ENCODE results near the gene PTPRT.

The PTPRT gene

DNA sequence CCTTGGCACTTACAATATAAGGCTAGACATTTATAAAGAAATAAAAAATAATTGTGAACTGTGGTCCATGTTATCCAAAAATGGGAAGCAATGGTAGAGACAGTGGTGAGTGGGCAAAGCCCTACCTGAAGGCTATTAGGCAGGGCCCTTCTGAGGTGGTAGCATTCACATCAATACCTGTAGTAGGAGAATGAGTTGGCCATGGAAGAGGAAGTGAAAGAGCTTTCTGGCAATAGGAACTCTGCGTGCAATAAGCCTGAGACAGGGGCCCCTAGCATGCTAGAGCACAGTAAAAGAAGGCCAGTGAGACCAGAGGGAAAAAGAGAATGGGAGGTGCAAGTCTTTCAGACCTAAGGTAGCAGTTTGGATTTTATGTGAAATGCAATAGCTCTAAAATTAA, 754.5 kb downstream of the PTPRT start:
- H3K4me1 Mint-ChIP-seq, result no peaks in the 10 kb centered on the region
- no peaks in the 10 kb centered on the region for H3K36me3 Mint-ChIP-seq (ENCODE audit: insufficient read depth)
- no peak overlapping the region for H3K4me3 Mint-ChIP-seq
- no peaks in the 10 kb centered on the region for H3K27me3 Mint-ChIP-seq
- ATAC-seq (replicated peaks; ENCODE audit: extremely low read depth, poor library complexity, severe bottlenecking) (no peak), DNase-seq (ENCODE audit: low spot score in 2 of 2) (no peak)
- no peaks in the 10 kb centered on the region for H3K9me3 Mint-ChIP-seq
- H3K27ac Mint-ChIP-seq (ENCODE audit: low read depth), result no peak overlapping the region

DNA sequence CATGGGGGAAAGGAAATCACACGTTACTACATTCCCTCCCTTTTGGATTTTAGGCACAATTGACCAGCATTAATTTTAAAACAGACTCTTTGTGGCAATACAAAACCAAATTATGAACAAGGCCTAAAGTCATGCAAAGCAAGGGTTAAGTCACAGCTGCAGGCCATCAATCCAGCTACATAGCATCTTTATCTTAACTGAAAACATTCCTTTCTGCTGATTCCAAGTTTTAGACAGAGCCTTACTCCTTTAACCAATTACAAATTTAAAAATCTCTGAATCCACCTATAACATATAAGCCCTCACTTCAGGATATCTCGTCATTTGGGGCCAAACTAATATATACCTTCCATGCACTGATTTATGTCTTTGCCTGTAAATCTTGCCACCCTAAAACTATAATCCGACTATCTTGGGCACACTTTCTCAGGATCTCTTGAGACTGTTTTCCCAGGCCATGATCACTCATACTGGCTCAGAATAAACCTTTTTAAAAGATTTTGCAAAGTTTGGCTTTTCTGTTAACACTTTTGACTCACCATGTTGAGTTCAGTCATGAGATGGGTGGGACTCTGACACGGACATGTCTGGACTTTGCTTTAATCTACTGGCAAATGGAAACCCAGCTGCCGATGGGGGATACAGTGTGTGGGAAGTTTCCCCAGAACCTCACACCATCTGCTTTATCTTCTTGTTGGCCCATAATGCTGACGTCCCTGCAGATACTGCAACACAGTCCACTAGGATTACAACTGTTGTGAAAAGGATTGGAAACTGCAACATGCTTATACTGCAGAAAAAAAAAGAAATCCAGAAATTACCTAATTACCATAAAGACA, 757.0 kb downstream of the PTPRT start:
- no peaks in the 10 kb centered on the region for H3K4me1 Mint-ChIP-seq
- no peaks in the 10 kb centered on the region for H3K27me3 Mint-ChIP-seq
- H3K9me3 Mint-ChIP-seq, result peaks cover 3% of the 10 kb centered on the region
- H3K4me3 Mint-ChIP-seq, result no peak overlapping the region
- no peaks in the 10 kb centered on the region for H3K36me3 Mint-ChIP-seq (ENCODE audit: insufficient read depth)
- H3K27ac Mint-ChIP-seq (ENCODE audit: low read depth), result no peak overlapping the region
- DNase-seq (ENCODE audit: low spot score in 2 of 2) (no peak), ATAC-seq (replicated peaks; ENCODE audit: extremely low read depth, poor library complexity, severe bottlenecking) (no peak)

DNA sequence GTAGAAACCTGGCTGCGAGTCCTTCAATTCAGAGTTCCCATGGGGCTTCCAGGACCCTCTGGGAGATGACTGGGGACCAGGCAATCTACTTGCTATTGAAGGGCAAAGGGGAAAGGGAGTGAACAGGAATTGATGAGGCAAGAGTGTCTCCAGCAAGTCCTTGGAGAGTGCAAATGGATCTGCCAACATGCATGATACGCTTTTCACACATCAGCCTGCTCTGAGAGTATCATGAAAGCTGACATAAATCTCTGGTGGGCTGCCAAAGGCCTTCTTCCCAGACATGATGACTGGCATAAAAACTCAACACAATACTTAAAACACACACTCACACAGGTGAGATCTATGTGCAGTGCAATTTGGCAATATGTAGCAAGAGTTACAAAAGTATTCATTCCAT, 759.1 kb downstream of the PTPRT start:
- no peaks in the 10 kb centered on the region for H3K36me3 Mint-ChIP-seq (ENCODE audit: insufficient read depth)
- no peak for ATAC-seq (replicated peaks; ENCODE audit: extremely low read depth, poor library complexity, severe bottlenecking)
- H3K9me3 Mint-ChIP-seq, result peaks cover 11% of the 10 kb centered on the region
- H3K27ac Mint-ChIP-seq (ENCODE audit: low read depth), result no peak overlapping the region
- H3K4me1 Mint-ChIP-seq, result no peaks in the 10 kb centered on the region
- DNase-seq (ENCODE audit: low spot score in 2 of 2), result no peak
- no peak overlapping the region for H3K4me3 Mint-ChIP-seq
- H3K27me3 Mint-ChIP-seq, result no peaks in the 10 kb centered on the region

DNA sequence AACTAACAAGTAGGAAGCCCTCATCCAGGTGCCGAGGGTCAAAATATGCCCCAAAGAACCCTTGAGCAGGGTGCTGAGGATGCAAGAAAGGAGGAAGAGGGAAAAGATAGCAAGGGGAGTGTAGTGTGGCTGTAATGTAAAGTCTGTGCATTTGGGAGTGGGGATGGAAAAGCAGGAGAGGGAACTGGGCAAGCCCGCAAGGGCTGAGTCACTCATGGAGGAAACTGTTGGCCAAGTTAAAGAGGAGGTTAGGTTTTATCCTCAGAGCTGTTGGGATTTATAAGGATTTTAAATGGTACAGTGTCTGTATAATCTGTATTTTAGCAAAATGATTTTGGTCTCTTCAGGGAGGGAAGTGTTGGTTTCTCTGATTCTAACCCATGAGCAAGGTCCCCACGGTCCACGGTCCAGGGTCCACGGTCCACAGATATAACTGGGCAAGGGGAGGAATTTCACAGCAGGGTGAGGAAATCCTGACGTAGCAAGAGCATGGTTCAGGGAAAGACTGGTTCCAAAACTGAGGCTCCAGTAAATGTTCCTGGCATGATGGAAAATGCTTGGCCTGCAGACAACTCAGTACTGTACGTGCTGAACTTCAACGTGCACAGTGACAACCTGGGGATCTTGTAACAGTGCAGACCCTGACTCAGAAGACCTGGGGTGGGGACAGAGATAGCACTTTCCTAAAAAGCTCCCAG, 759.8 kb downstream of the PTPRT start:
- Mint-ChIP-seq H3K27ac (ENCODE audit: low read depth) (no peak overlapping the region), H3K9me3 (peaks cover 18% of the 10 kb centered on the region), H3K4me3 (no peak overlapping the region), H3K27me3 (no peaks in the 10 kb centered on the region), H3K4me1 (no peaks in the 10 kb centered on the region), H3K36me3 (ENCODE audit: insufficient read depth) (no peaks in the 10 kb centered on the region)
- ATAC-seq (replicated peaks; ENCODE audit: extremely low read depth, poor library complexity, severe bottlenecking), result no peak
- no peak for DNase-seq (ENCODE audit: low spot score in 2 of 2)

DNA sequence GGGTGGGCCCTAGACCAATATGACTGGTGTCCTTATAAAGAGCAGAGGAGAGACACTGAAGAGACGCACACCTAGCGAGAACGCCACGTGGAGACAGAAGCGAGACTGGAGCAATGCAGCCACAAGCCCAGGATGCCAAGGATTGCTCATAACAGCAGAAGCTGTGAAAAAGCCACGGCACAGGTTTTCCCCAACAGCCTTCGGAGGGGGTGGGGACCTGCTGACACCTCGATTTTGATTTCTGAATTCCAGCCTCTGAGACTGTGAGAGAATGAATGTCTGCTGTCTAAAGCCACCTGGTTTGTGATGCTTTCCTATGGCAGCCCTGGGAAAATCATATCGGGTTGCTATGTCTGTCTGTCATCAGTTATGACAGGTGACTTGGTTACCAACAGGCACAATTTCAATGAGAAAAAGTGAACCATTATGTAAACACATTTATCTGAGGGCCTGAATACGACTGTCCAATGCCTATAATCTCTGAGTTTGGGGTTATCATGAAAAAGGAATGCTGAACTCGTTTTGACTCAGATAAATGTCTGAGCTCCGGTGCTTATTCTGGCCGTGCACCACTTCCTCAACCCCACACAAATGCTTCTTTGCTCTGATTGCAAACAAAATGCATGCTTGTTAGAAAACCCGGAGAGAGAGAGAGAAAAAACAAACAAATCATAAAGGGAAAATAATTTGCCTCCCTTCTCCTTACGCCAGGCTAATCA, 769.7 kb downstream of the PTPRT start:
- no peak overlapping the region for H3K4me3 Mint-ChIP-seq
- no peak for DNase-seq (ENCODE audit: low spot score in 2 of 2)
- H3K36me3 Mint-ChIP-seq (ENCODE audit: insufficient read depth), result no peaks in the 10 kb centered on the region
- peaks cover 16% of the 10 kb centered on the region for H3K9me3 Mint-ChIP-seq
- no peak for ATAC-seq (replicated peaks; ENCODE audit: extremely low read depth, poor library complexity, severe bottlenecking)
- no peaks in the 10 kb centered on the region for H3K27me3 Mint-ChIP-seq
- no peak overlapping the region for H3K27ac Mint-ChIP-seq (ENCODE audit: low read depth)
- H3K4me1 Mint-ChIP-seq, result no peaks in the 10 kb centered on the region

DNA sequence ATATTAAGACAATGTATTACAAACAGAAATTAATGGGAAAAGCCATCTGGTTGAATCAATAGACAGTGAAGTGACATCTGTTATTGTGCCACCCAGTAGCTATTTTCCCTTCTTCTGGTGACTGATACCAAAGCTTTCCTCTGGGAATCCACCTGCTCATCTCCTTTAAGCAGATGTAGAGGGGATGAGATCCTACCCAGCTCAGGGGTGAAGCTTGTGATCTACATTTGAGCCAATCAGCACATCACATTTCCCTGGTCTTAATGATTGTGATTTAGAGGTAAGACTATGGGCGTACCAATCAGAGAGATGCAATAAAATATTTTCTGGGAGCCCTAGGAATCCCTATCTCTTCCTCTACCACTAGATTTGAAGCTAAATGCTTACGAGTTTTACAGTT, 782.9 kb downstream of the PTPRT start:
- DNase-seq (ENCODE audit: low spot score in 2 of 2), result no peak
- Mint-ChIP-seq H3K9me3 (peaks cover 11% of the 10 kb centered on the region), H3K27me3 (no peaks in the 10 kb centered on the region), H3K36me3 (ENCODE audit: insufficient read depth) (no peaks in the 10 kb centered on the region), H3K4me1 (no peaks in the 10 kb centered on the region), H3K4me3 (no peak overlapping the region), H3K27ac (ENCODE audit: low read depth) (no peak overlapping the region)
- no peak for ATAC-seq (replicated peaks; ENCODE audit: extremely low read depth, poor library complexity, severe bottlenecking)

DNA sequence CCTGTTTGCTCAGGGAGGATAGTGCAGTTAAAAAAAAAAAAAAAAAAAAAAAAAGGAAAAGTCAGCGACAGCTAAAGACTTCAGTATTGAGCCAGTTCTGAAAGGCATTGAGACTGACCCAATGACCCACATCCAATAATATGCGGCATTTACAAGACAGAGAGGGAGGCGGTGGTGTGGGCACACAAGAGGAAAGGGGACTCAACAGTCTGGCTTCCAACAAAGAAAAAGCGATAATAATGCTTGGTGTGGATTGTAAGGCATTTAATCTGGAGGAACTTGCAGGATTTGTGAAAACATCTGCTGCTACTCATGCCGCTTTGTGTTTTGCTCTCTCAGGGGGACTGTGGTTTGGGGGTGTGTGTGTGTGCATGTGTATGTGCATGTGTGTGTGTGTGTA, 787.3 kb downstream of the PTPRT start:
- DNase-seq (ENCODE audit: low spot score in 2 of 2) (no peak), ATAC-seq (replicated peaks; ENCODE audit: extremely low read depth, poor library complexity, severe bottlenecking) (no peak)
- no peaks in the 10 kb centered on the region for H3K36me3 Mint-ChIP-seq (ENCODE audit: insufficient read depth)
- no peaks in the 10 kb centered on the region for H3K4me1 Mint-ChIP-seq
- no peaks in the 10 kb centered on the region for H3K27me3 Mint-ChIP-seq
- peaks cover 17% of the 10 kb centered on the region for H3K9me3 Mint-ChIP-seq
- H3K4me3 Mint-ChIP-seq, result no peak overlapping the region
- no peak overlapping the region for H3K27ac Mint-ChIP-seq (ENCODE audit: low read depth)

DNA sequence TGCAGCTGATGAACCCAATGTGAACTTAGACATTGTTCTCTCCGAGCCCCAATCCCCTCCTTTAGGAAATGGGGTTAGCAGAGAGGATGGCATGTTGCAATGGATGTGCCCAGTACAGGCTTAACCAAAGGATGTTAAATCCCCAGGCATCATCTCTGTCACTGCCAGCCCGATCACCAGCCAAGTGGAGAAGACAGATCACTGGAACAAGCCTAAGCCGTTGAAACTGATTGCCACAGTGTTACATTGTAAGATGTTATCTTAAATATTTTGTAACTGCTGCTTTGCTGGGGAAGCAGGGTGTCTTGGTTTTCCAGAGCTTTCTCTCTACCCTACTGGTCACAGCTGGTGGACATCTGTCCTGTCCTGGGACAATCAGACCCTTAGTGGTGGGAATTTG, 788.1 kb downstream of the PTPRT start:
- Mint-ChIP-seq H3K4me1 (no peaks in the 10 kb centered on the region), H3K27me3 (no peaks in the 10 kb centered on the region), H3K27ac (ENCODE audit: low read depth) (no peak overlapping the region), H3K9me3 (peaks cover 17% of the 10 kb centered on the region), H3K4me3 (no peak overlapping the region), H3K36me3 (ENCODE audit: insufficient read depth) (no peaks in the 10 kb centered on the region)
- ATAC-seq (replicated peaks; ENCODE audit: extremely low read depth, poor library complexity, severe bottlenecking) (no peak), DNase-seq (ENCODE audit: low spot score in 2 of 2) (no peak)

DNA sequence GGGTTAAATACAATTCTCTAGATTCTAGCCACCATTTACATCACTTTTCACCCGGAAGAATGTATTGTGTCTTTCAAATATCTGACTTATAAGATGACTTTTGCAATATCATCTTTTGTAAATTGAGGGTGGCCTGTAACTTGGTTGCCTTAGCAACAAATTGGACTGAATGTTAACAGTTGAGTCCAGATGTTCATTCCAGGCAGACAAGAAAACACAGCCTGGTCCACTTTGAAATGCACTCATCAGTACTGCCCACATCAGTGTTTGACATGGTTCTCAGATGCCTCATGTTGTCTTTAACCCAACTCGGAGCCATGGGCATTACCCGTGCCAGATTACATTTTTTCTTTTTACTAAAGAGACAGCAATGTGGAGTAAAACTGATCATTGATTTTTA, 789.9 kb downstream of the PTPRT start:
- Mint-ChIP-seq H3K36me3 (ENCODE audit: insufficient read depth) (no peaks in the 10 kb centered on the region), H3K4me1 (no peaks in the 10 kb centered on the region), H3K27me3 (no peaks in the 10 kb centered on the region), H3K9me3 (peaks cover 17% of the 10 kb centered on the region), H3K4me3 (no peak overlapping the region), H3K27ac (ENCODE audit: low read depth) (no peak overlapping the region)
- no peak for ATAC-seq (replicated peaks; ENCODE audit: extremely low read depth, poor library complexity, severe bottlenecking)
- no peak for DNase-seq (ENCODE audit: low spot score in 2 of 2)

DNA sequence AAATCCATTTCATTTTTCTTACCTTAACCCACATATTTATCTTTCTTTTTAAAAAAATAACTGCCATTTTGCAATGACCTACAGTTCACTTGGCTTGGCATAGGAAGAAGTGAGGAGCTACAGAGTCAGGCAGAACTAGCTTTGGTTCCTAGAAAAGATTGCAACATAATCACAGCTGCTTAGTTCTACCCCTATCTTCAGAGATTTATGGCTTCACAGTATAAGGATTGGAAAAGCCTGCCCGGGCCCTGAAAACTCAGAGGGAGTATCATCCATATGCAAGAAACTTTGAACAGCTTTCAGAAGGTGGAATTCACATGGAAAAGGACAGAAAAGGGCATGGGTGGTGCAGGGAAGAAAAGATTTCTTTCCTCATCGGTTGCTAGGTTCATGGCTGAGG, 797.3 kb downstream of the PTPRT start:
- H3K27ac Mint-ChIP-seq (ENCODE audit: low read depth), result no peak overlapping the region
- no peaks in the 10 kb centered on the region for H3K36me3 Mint-ChIP-seq (ENCODE audit: insufficient read depth)
- H3K9me3 Mint-ChIP-seq, result peaks cover 11% of the 10 kb centered on the region
- no peaks in the 10 kb centered on the region for H3K4me1 Mint-ChIP-seq
- H3K4me3 Mint-ChIP-seq, result no peak overlapping the region
- H3K27me3 Mint-ChIP-seq, result no peaks in the 10 kb centered on the region
- no peak for ATAC-seq (replicated peaks; ENCODE audit: extremely low read depth, poor library complexity, severe bottlenecking)
- no peak for DNase-seq (ENCODE audit: low spot score in 2 of 2)

DNA sequence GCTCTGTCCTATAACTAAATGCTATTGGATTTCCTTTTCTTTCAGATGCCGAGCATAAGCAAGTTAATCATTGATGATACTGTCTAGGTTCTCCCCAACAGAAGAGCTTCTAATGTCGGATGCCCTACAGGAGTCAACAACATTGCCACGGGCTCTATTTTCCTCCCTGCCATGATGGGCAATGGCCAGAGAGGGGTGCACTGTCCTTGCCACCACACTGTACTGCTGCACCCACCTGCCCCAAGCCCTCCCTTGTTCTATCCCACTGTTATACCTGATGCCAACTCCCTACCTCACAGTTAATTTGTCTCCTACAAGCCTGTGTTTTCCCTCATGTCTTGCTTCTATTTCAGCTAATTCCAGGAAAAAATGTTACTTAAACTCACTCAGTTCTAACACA, 797.9 kb downstream of the PTPRT start:
- no peaks in the 10 kb centered on the region for H3K27me3 Mint-ChIP-seq
- H3K27ac Mint-ChIP-seq (ENCODE audit: low read depth), result no peak overlapping the region
- H3K36me3 Mint-ChIP-seq (ENCODE audit: insufficient read depth), result no peaks in the 10 kb centered on the region
- DNase-seq (ENCODE audit: low spot score in 2 of 2) (no peak), ATAC-seq (replicated peaks; ENCODE audit: extremely low read depth, poor library complexity, severe bottlenecking) (no peak)
- no peaks in the 10 kb centered on the region for H3K4me1 Mint-ChIP-seq
- peaks cover 11% of the 10 kb centered on the region for H3K9me3 Mint-ChIP-seq
- H3K4me3 Mint-ChIP-seq, result no peak overlapping the region

DNA sequence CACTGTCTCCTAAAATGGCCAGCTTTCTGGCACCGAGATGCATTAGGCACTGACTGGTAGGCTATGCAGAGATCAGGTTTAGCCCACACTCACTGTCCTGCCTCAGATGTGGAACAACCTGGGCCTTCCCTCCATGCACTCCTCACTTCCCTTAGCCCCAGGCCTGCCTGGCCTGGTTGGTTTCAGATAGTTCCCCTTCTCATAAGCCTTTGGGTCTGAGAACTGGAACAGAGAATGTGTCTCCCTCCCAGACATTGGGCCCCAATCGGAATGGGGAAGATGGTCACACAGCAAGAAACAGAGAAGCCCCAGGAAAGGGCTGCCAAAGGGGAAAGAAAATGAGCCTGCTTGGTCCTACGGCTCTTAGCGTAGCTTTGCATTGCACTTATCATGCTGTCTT, 809.4 kb downstream of the PTPRT start:
- no peaks in the 10 kb centered on the region for H3K4me1 Mint-ChIP-seq
- no peak overlapping the region for H3K4me3 Mint-ChIP-seq
- no peak overlapping the region for H3K27ac Mint-ChIP-seq (ENCODE audit: low read depth)
- no peak for ATAC-seq (replicated peaks; ENCODE audit: extremely low read depth, poor library complexity, severe bottlenecking)
- H3K9me3 Mint-ChIP-seq, result peaks cover 37% of the 10 kb centered on the region
- DNase-seq (ENCODE audit: low spot score in 2 of 2), result no peak
- H3K36me3 Mint-ChIP-seq (ENCODE audit: insufficient read depth), result no peaks in the 10 kb centered on the region
- H3K27me3 Mint-ChIP-seq, result no peaks in the 10 kb centered on the region

DNA sequence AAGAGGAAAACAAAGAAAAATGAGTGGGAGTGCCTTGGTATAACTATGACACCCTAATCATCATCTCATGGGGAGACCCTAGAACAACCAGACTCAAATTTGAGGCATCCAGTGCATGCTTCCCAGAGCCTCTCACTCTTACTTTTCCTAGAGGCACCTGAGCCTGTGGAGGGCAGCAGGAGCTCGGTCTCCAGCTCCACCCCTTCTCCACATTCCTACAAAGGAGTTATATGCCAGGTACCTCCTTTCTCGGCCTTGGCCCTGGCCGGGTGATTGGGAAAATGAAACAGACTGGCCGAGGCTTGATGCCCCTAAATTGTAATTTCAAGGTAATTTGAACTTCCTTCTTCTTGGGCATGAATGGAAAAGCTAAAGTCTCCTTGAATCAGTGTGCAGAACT, 810.3 kb downstream of the PTPRT start:
- Mint-ChIP-seq H3K9me3 (peaks cover 32% of the 10 kb centered on the region), H3K27me3 (no peaks in the 10 kb centered on the region), H3K36me3 (ENCODE audit: insufficient read depth) (no peaks in the 10 kb centered on the region), H3K4me1 (no peaks in the 10 kb centered on the region), H3K4me3 (no peak overlapping the region), H3K27ac (ENCODE audit: low read depth) (no peak overlapping the region)
- DNase-seq (ENCODE audit: low spot score in 2 of 2) (no peak), ATAC-seq (replicated peaks; ENCODE audit: extremely low read depth, poor library complexity, severe bottlenecking) (no peak)
